HepG2 (cell line): Measurements from ENCODE around the gene TM4SF5. TPM values are rescaled to one million over a fixed set of nuclear protein-coding genes. Genes with fewer than 3 reads are reported as not detected.

ENCODE experiments used
- ATAC-seq: fragments of 200-7000 bp; cut with Tn5 transposase; 3 replicates; pipeline ENCODE4 v1.9.1; 2020; ENCODE audit warnings: mild to moderate bottlenecking, moderate library complexity
- BruUV-seq: library from RNA; stranded (reverse); fragments of 400-500 nt; replicated peaks from 2 replicates; lab custom pipeline; 2021; lab: Mats Ljungman, UMichigan
- CTCF ChIA-PET: fragments of 300-600 bp; formaldehyde crosslinking; extraction: SDS; loops from one replicate; lab custom pipeline; 2021; ENCODE audit warnings: low total read pairs, inconsistent platforms, low intra/inter-chr PET ratio; lab: Yijun Ruan, JAX
- POLR2A ChIA-PET: fragments of 350-600 bp; sonication (Branson Sonifier 250); formaldehyde crosslinking; loops from one replicate; lab custom pipeline; 2020; ENCODE audit warnings: antibody characterized with exemption, inconsistent platforms; lab: Yijun Ruan, JAX
- DNase-seq: peaks from one replicate; pipeline ENCODE4 v3.0.0-alpha.2; 2015; ENCODE audit warnings: low spot score
- FAIRE-seq: peaks from 3 replicates; lab custom pipeline; 2011; peaks lifted over from hg19 to GRCh38; lab: Jason Lieb, UNC
- H2AFZ ChIP-seq: one replicate; pipeline ENCODE4 v1.6.1; 2011; ENCODE audit warnings: low read length, inconsistent platforms
- H3K27ac ChIP-seq: fragments of 300-600 bp; 3 replicates; pipeline ENCODE4 v1.8.0; 2011; ENCODE audit warnings: mixed run types, mild to moderate bottlenecking, mixed read lengths, low read length, inconsistent platforms; ENCODE audit not compliant: insufficient read depth; ENCODE audit errors: extremely low read length
- H3K27me3 ChIP-seq, 2 experiments: fragments of 200-600 bp in 1 of 2; 2 replicates in 1 of 2; 3 replicates in 1 of 2; pipeline versions ENCODE4 v1.6.0 to v1.8.0; 2011; ENCODE audit warnings: low read length in 2 of 2, mild to moderate bottlenecking in 2 of 2, moderate library complexity in 2 of 2, inconsistent platforms in 1 of 2; ENCODE audit not compliant: insufficient read depth in 2 of 2, control insufficient read depth in 1 of 2
- H3K36me3 ChIP-seq, 2 experiments: fragments of 200-600 bp in 1 of 2; replicated peaks in 1 of 2; 2 replicates in 1 of 2; 3 replicates in 1 of 2; pipeline versions ENCODE4 v1.5.1 to v1.8.0; 2011; ENCODE audit warnings: low read length in 2 of 2, inconsistent platforms in 1 of 2; ENCODE audit not compliant: insufficient read depth in 2 of 2, control insufficient read depth in 1 of 2
- H3K4me1 ChIP-seq: 2 replicates; pipeline ENCODE4 v1.5.1; 2012; ENCODE audit warnings: low read length, inconsistent platforms; ENCODE audit not compliant: insufficient read depth
- H3K4me2 ChIP-seq: 2 replicates; pipeline ENCODE4 v1.6.0; 2011; ENCODE audit warnings: low read depth, low read length, inconsistent platforms
- H3K4me3 ChIP-seq, 3 experiments: fragments of 200-600 bp in 1 of 3; sonication (generic), shearing (Covaris generic) in 1 of 3; replicated peaks in 1 of 3; 2 replicates each; pipeline ENCODE4 v1.5.1; 2011 to 2016; ENCODE audit warnings: low read length in 3 of 3, inconsistent platforms in 2 of 3, low read depth in 2 of 3, mild to moderate bottlenecking in 2 of 3, control low read depth in 1 of 3, mixed read lengths in 1 of 3; ENCODE audit not compliant: insufficient read depth in 1 of 3
- H3K79me2 ChIP-seq: one replicate; pipeline ENCODE4 v1.6.1; 2011; ENCODE audit warnings: low read length, inconsistent platforms; ENCODE audit not compliant: insufficient read depth
- H3K9ac ChIP-seq: 2 replicates; pipeline ENCODE4 v1.6.0; 2011; ENCODE audit warnings: mild to moderate bottlenecking, low read depth, low read length, inconsistent platforms; ENCODE audit not compliant: insufficient read depth
- H3K9me3 ChIP-seq: 2 replicates; pipeline ENCODE4 v1.5.1; 2012; ENCODE audit warnings: mild to moderate bottlenecking, low read length
- H4K20me1 ChIP-seq: 2 replicates; pipeline ENCODE4 v1.6.0; 2011; ENCODE audit warnings: inconsistent platforms, mild to moderate bottlenecking, low read length, moderate library complexity; ENCODE audit not compliant: insufficient read depth
- FOXA1 ChIP-seq, 2 experiments: fragments of 450-650 bp in 1 of 2; sonication (generic) in 1 of 2; formaldehyde crosslinking in 1 of 2; IDR thresholded peaks; 2 replicates each; pipeline versions ENCODE4 v1.4.0 to v1.6.1; 2016 to 2020; ENCODE audit warnings: missing genetic modification reagents in 1 of 2
- HOMEZ ChIP-seq: IDR thresholded peaks from 2 replicates; pipeline ENCODE4 v1.6.1; 2016; ENCODE audit warnings: low read depth
- KDM1A ChIP-seq: IDR thresholded peaks from 2 replicates; pipeline ENCODE4 v1.6.1; 2016; ENCODE audit warnings: missing compliant biosample characterization
- MAZ ChIP-seq, 2 experiments: sonication (generic) in 1 of 2; formaldehyde crosslinking in 1 of 2; IDR thresholded peaks; 2 replicates each; pipeline versions ENCODE4 v1.5.0 to v1.6.1; 2012 to 2020; ENCODE audit warnings: low read depth in 2 of 2, mild to moderate bottlenecking in 2 of 2, borderline replicate concordance in 1 of 2, improper control_type of control experiment in 1 of 2, low read length in 1 of 2, missing genetic modification reagents in 1 of 2, moderate library complexity in 1 of 2
- NCOA2 ChIP-seq: sonication (generic); formaldehyde crosslinking; IDR thresholded peaks from 2 replicates; pipeline ENCODE4 v1.8.0; 2022; ENCODE audit warnings: inconsistent platforms
- STAT5B ChIP-seq: sonication (generic); formaldehyde crosslinking; IDR thresholded peaks from 2 replicates; pipeline ENCODE4 v1.4.0; 2020; ENCODE audit warnings: missing genetic modification reagents
- THAP11 ChIP-seq: IDR thresholded peaks from 2 replicates; pipeline ENCODE4 v1.6.1; 2016; ENCODE audit warnings: missing biosample characterization, missing genetic modification reagents
- ZBTB7A ChIP-seq: sonication (generic); formaldehyde crosslinking; IDR thresholded peaks from 2 replicates; pipeline ENCODE4 v1.8.0; 2022; ENCODE audit warnings: mild to moderate bottlenecking, missing genetic modification reagents
- ZFP91 ChIP-seq: sonication (generic); formaldehyde crosslinking; IDR thresholded peaks from 2 replicates; pipeline ENCODE4 v1.9.0; 2022; ENCODE audit warnings: missing genetic modification reagents, mild to moderate bottlenecking, borderline replicate concordance
- ZNF350 ChIP-seq: sonication (generic); formaldehyde crosslinking; IDR thresholded peaks from 2 replicates; pipeline ENCODE4 v1.4.0; 2020; ENCODE audit warnings: mild to moderate bottlenecking, low read depth, missing genetic modification reagents, borderline replicate concordance
- ZNF431 ChIP-seq: sonication (generic); formaldehyde crosslinking; IDR thresholded peaks from 2 replicates; pipeline ENCODE4 v1.9.0; 2022; ENCODE audit warnings: missing genetic modification reagents, low read depth, mild to moderate bottlenecking, borderline replicate concordance
- ZNF468 ChIP-seq: sonication (generic); formaldehyde crosslinking; IDR thresholded peaks from 2 replicates; pipeline ENCODE4 v1.8.0; 2022; ENCODE audit warnings: mild to moderate bottlenecking, moderate library complexity, missing genetic modification reagents
- ZNF513 ChIP-seq: sonication (generic); formaldehyde crosslinking; conservative IDR thresholded peaks from 2 replicates; pipeline ENCODE4 v1.5.0; 2020; ENCODE audit warnings: missing genetic modification reagents
- ZNF644 ChIP-seq: IDR thresholded peaks from 2 replicates; pipeline ENCODE4 v1.6.1; 2016; ENCODE audit warnings: low read depth
- ZNF740 ChIP-seq: sonication (generic); formaldehyde crosslinking; IDR thresholded peaks from 2 replicates; pipeline ENCODE4 v1.4.0; 2020; ENCODE audit warnings: missing genetic modification reagents
- ZNF790 ChIP-seq: sonication (generic); formaldehyde crosslinking; IDR thresholded peaks from 2 replicates; pipeline ENCODE4 v1.8.0; 2022; ENCODE audit warnings: missing genetic modification reagents, mild to moderate bottlenecking, borderline replicate concordance
- WGBS: methylation state at CpG from one replicate; pipeline ENCODE4 v1.1.6; 2017; ENCODE audit warnings: low lambda C conversion rate; 5-methylcytosine and 5-hydroxymethylcytosine counted together
- in situ Hi-C: cut with HindIII; loops from 2 replicates; pipeline ENCODE4 v1.10.0; 2017; ENCODE audit warnings: low pct_unique_long_range_greater_than_20kb; ENCODE audit not compliant: extremely low pct_ligation_motif_present
- intact Hi-C: fragments of 100-400 bp; cut with micrococcal nuclease; formaldehyde crosslinking; loops from one replicate; pipeline ENCODE4 v1.10.0; 2022; ENCODE audit not compliant: unreplicated experiment
- polyA plus RNA-seq, 8 experiments: library from polyadenylated mRNA; depleted of rRNA in 3 of 8; stranded (reverse) in 7 of 8; unstranded in 1 of 8; fragments of >200 nt; fragmentation: Illumina TruSeq in 4 of 8; extraction: Trizol in 4 of 8; gene quantifications; 2 replicates each; pipeline versions ENCODE4 v1.2.1 to v1.2.3, GENCODE V29; 2011 to 2016; ENCODE audit warnings: low read depth in 4 of 8, missing spikeins in 1 of 8, mixed read lengths in 1 of 8; ENCODE audit not compliant: insufficient read depth in 1 of 8
- total RNA-seq, 5 experiments: library from RNA; depleted of rRNA; stranded (reverse); fragments of >200 nt; fragmentation: Illumina TruSeq; extraction: Trizol; gene quantifications; 2 replicates each; pipeline ENCODE4 v1.2.3, GENCODE V29; 2016; ENCODE audit warnings: low read depth in 1 of 5

Gene TM4SF5
- total and polyA plus RNA-seq, 2 of the 13 experiments (the other 11 are each of a cell fraction or from before 2014, with no cell fraction given), result 30.1 to 126 TPM

- WGBS, result 0% methylated on average over 1 of the region's 106 CpGs
- peaks cover 4 to 6% of the 10 kb centered on the region in 2 experiments; a peak in 2 of 5 replicates for H3K36me3 ChIP-seq
- H2AFZ ChIP-seq, result peak within 1 kb of the TSS; percentile 83
- peak within 1 kb of the TSS; percentile 88 for H3K4me2 ChIP-seq
- no peaks in the 10 kb centered on the region for H4K20me1 ChIP-seq
- ChIA-PET CTCF (interaction anchor here (1.4 kb wide), 1 partner anchor 76 kb away, joined by 4 read pairs; the partner anchor contains the start of gene MED11), POLR2A (interaction anchor here (0.6 to 2.5 kb wide), 18 partner anchors 11 to 103 kb away, joined by 3 to 26 read pairs (median 6); partner anchors contain the start of genes ARRB2, GLTPD2, PELP1 and PSMB6)
- peaks cover 3% of the 10 kb centered on the region for H3K79me2 ChIP-seq
- H3K27ac ChIP-seq, result peak within 1 kb of the TSS; percentile 49
- H3K9me3 ChIP-seq, result no peaks in the 10 kb centered on the region
- intact Hi-C loops, result no loop called here
- DNase-seq (peak; percentile 69), ATAC-seq (peak; percentile 97), FAIRE-seq (no peak)
- H3K27me3 ChIP-seq, result no peaks in the 10 kb centered on the region
- H3K4me3 ChIP-seq, result peak within 1 kb of the TSS; percentile 80 to 96 (median 92)
- H3K4me1 ChIP-seq, result peaks cover 29% of the 10 kb centered on the region
- peak within 1 kb of the TSS; percentile 84 for H3K9ac ChIP-seq
- no TSS peak for BruUV-seq
- in situ Hi-C loops, result loop anchor here (5.0 kb wide), 1 partner anchor 75 kb away; no protein-coding TSS in a partner anchor
- no peak for TF ChIP-seq NCOA2
- TF ChIP-seq ZNF513 (CRISPR knock-in tag), result no peak
- TF ChIP-seq ZNF468, result no peak
- TF ChIP-seq KDM1A (CRISPR knock-in tag), result no peak
- TF ChIP-seq ZNF431, result 0 out of 2 replicates have a peak, but pooled peaks have one; percentile 35
- no peak for TF ChIP-seq FOXA1 (IDR thresholded peaks at IDR 0.05)
- no peak for TF ChIP-seq FOXA1 (CRISPR knock-in tag; IDR thresholded peaks at IDR 0.05)
- TF ChIP-seq THAP11, result no peak
- no peak for TF ChIP-seq STAT5B (CRISPR knock-in tag)
- no peak for TF ChIP-seq ZNF740
- TF ChIP-seq HOMEZ, result no peak
- TF ChIP-seq ZNF790 (CRISPR knock-in tag), result no peak
- peak; percentile 14; the same call in 1 of the 2 replicates for TF ChIP-seq ZFP91 (CRISPR knock-in tag)
- TF ChIP-seq ZBTB7A (CRISPR knock-in tag), result no peak
- TF ChIP-seq MAZ (IDR thresholded peaks at IDR 0.05; ENCODE audit: borderline replicate concordance, low read depth, low read length), result peak; percentile 56
- TF ChIP-seq MAZ (CRISPR knock-in tag; IDR thresholded peaks at IDR 0.05; ENCODE audit: low read depth), result peak; percentile 77
- TF ChIP-seq ZNF350 (CRISPR knock-in tag), result no peak
- TF ChIP-seq ZNF644, result no peak
Measured at GRCh38 chr17:4806777-4807604, 35.3 kb downstream of the TM4SF5 start, which contains the start of gene PLD2. Gene PLD2 (plus strand): TSS chr17:4807152. CDS start chr17:4807773, 621 bp downstream.
